ENCODE measurements around the gene LRFN2.

GRCh38 chr6:40474937-40475336 is 112.2 kb downstream of the LRFN2 start:
- TF ChIP-seq, protein P1, sequence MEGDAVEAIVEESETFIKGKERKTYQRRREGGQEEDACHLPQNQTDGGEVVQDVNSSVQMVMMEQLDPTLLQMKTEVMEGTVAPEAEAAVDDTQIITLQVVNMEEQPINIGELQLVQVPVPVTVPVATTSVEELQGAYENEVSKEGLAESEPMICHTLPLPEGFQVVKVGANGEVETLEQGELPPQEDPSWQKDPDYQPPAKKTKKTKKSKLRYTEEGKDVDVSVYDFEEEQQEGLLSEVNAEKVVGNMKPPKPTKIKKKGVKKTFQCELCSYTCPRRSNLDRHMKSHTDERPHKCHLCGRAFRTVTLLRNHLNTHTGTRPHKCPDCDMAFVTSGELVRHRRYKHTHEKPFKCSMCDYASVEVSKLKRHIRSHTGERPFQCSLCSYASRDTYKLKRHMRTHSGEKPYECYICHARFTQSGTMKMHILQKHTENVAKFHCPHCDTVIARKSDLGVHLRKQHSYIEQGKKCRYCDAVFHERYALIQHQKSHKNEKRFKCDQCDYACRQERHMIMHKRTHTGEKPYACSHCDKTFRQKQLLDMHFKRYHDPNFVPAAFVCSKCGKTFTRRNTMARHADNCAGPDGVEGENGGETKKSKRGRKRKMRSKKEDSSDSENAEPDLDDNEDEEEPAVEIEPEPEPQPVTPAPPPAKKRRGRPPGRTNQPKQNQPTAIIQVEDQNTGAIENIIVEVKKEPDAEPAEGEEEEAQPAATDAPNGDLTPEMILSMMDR (IDR thresholded peaks at IDR 0.05), result no peak
- no peak for TF ChIP-seq EZH2 (IDR thresholded peaks at IDR 0.05; ENCODE audit: borderline replicate concordance, insufficient read depth, low read depth, low read length, poor library complexity, severe bottlenecking)
